ENCODE measurements around the gene HSH2D. TPM values are rescaled to one million over a fixed set of nuclear protein-coding genes. Genes with fewer than 3 reads are reported as not detected.
"Not testable (repeated sequence)": the region's sequence is repeated elsewhere in the genome, so short reads cannot be mapped to it uniquely, and the experiment has no call there.

Gene HSH2D
- 10 to 100 TPM; 32.7 to 39.3 TPM for total RNA-seq

- H3K27ac Mint-ChIP-seq = peak within 1 kb of the TSS; percentile 97
- no peaks in the 10 kb centered on the region for H3K9me3 Mint-ChIP-seq
- no peaks in the 10 kb centered on the region for H3K27me3 Mint-ChIP-seq
- peaks cover 23% of the 10 kb centered on the region for H3K36me3 Mint-ChIP-seq (ENCODE audit: low read depth)
- peak; percentile 99 for ATAC-seq (replicated peaks)
- H3K4me1 Mint-ChIP-seq = peaks cover 24% of the 10 kb centered on the region
- H3K4me3 Mint-ChIP-seq = peak within 1 kb of the TSS; percentile 99
Measured at GRCh38 chr19:16143399-16144215, at the start of gene HSH2D. HSH2D (plus strand) TSS chr19:16143685; CDS start chr19:16148751, 5,066 bp downstream.

DNA sequence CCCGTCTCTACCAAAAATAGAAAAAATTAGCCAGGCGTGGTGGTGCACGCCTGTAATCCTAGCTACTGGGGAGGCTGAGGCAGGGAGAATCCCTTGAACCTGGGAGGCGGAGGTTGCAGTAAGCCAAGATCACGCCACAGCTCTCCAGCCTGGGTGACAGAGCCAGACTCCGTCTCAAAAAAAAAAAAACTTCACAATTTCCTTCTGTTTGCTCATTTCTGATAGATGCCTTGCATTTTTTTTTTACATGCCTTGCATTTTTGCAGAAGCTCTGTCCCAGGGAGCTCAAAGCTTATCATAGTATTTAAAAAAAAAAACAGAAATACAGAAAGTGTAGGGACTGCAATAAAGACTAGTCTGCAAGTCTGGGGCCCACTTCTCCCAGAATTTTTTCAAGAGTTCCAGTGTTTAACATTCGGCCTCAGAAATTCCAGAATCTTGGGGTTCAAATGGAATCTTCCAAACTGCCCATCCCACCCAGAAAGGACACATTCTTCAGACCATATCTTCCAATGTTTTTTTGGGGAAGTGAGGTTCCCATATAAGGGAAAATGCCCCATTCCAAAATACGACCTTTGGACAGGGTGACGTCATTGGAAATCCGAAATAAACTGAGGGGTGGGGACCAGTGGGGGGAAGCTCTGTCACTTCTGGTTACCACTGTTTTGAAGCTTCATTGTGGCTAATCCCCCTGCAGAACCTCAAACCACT is 49.0 kb upstream of the HSH2D start:
- no peak for ATAC-seq (replicated peaks)
- Mint-ChIP-seq H3K4me1 (peaks cover 8% of the 10 kb centered on the region), H3K36me3 (ENCODE audit: low read depth) (peaks cover 100% of the 10 kb centered on the region), H3K27me3 (no peaks in the 10 kb centered on the region), H3K9me3 (no peaks in the 10 kb centered on the region), H3K27ac (peak overlapping the region; percentile 78), H3K4me3 (peak overlapping the region; percentile 55)

DNA sequence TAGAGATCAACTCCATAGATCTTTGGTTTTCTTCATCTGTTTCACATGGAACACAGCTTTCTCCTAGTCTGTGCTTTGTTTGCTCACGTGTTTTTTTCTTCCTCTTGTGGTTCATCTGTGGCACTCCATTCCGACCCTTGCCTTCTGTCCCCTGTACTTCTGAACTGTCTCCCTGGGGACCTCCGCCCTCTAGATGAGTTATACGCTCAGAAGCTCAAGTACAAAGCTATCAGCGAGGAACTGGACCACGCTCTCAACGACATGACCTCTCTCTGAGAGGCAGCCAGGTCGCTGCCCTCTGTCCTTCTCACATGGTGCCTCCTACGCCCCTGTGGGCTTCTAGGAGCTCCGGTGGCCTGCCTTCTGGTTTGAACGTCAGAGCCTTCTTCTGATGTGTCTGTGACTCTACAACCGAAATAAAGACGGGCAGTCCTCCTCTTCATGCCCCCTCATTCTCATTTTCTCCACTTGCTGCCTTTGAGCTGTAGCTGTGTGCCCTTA is 48.4 kb upstream of the HSH2D start:
- no peaks in the 10 kb centered on the region for H3K9me3 Mint-ChIP-seq
- H3K36me3 Mint-ChIP-seq (ENCODE audit: low read depth) = peaks cover 100% of the 10 kb centered on the region
- H3K4me3 Mint-ChIP-seq = peak overlapping the region; percentile 55
- H3K27me3 Mint-ChIP-seq = no peaks in the 10 kb centered on the region
- peak overlapping the region; percentile 78 for H3K27ac Mint-ChIP-seq
- ATAC-seq (replicated peaks) = peak; percentile 85
- peaks cover 8% of the 10 kb centered on the region for H3K4me1 Mint-ChIP-seq

- H3K27ac Mint-ChIP-seq = peak overlapping the region; percentile 58
- H3K9me3 Mint-ChIP-seq = no peaks in the 10 kb centered on the region
- H3K4me3 Mint-ChIP-seq = peak overlapping the region; percentile 27
- no peaks in the 10 kb centered on the region for H3K27me3 Mint-ChIP-seq
- ATAC-seq (replicated peaks) = no peak
- H3K4me1 Mint-ChIP-seq = peaks cover 8% of the 10 kb centered on the region
- H3K36me3 Mint-ChIP-seq (ENCODE audit: low read depth) = peaks cover 100% of the 10 kb centered on the region
Measured at GRCh38 chr19:16096280-16096855, 47.1 kb upstream of the HSH2D start.

- Mint-ChIP-seq H3K4me1 (peaks cover 8% of the 10 kb centered on the region), H3K27ac (peak overlapping the region; percentile 69), H3K36me3 (ENCODE audit: low read depth) (peaks cover 100% of the 10 kb centered on the region)
Measured at GRCh38 chr19:16098416-16098768, 45.1 kb upstream of the HSH2D start.

DNA sequence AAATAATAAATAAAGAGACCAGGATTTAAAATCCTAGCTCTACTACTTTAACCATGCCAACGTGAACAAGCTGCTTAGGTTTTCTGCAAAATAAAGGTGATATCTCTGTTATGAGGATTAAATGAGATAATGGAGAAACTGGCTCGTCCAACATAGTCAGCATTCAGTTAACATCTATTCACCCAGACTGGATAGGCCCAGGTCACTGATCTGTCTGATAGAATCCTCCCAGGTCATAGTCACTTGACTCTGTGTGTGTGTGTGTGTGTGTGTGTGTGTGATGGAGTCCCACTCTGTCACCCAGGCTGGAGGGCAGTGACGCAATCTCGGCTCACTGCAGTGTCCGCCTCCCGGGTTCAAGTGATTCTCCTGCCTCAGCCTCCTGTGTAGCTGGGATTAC is 44.7 kb upstream of the HSH2D start:
- Mint-ChIP-seq H3K36me3 (ENCODE audit: low read depth) (peaks cover 100% of the 10 kb centered on the region), H3K27me3 (no peaks in the 10 kb centered on the region), H3K27ac (no peak overlapping the region), H3K4me3 (no peak overlapping the region), H3K9me3 (no peaks in the 10 kb centered on the region), H3K4me1 (peaks cover 8% of the 10 kb centered on the region)
- no peak for ATAC-seq (replicated peaks)

More at GRCh38 chr19:16098416-16098768, 45.1 kb upstream of the HSH2D start:
- Mint-ChIP-seq H3K4me3 (no peak overlapping the region), H3K9me3 (no peaks in the 10 kb centered on the region), H3K27me3 (no peaks in the 10 kb centered on the region)
- ATAC-seq (replicated peaks) = no peak

- not testable (repeated sequence) for ATAC-seq (replicated peaks); H3K4me3 Mint-ChIP-seq; H3K27me3 Mint-ChIP-seq; H3K9me3 Mint-ChIP-seq; H3K4me1 Mint-ChIP-seq
- Mint-ChIP-seq H3K36me3 (ENCODE audit: low read depth) (peaks cover 99% of the 10 kb centered on the region), H3K27ac (peak overlapping the region; percentile 56)
Measured at GRCh38 chr19:16099314-16099965, 44.0 kb upstream of the HSH2D start.

DNA sequence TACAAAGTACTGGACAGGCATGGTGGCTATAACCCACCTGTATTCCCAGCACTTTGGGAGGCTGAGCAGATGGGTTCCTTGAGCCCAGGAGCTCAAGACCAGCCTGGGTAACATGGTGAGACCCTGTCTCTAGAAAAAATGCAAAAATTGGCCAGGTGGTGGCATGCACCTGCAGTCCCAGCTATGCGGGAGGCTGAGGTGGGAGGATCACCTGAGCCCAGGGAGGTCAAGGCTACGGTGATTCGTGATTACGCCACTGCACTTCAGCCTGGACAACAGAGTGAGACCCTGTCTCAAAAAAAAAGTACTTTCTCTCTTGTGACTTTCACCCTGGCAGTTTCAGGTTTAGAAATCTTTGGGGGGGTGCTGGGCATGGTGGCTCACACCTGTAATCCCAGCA is 43.0 kb upstream of the HSH2D start:
- peaks cover 98% of the 10 kb centered on the region for H3K36me3 Mint-ChIP-seq (ENCODE audit: low read depth)
- H3K4me3 Mint-ChIP-seq = no peak overlapping the region
- no peak overlapping the region for H3K27ac Mint-ChIP-seq
- H3K4me1 Mint-ChIP-seq = peaks cover under 1% of the 10 kb centered on the region
- ATAC-seq (replicated peaks) = no peak
- no peaks in the 10 kb centered on the region for H3K9me3 Mint-ChIP-seq
- H3K27me3 Mint-ChIP-seq = no peaks in the 10 kb centered on the region

GRCh38 chr19:16104722-16105121 is 38.8 kb upstream of the HSH2D start:
- Mint-ChIP-seq H3K27me3 (no peaks in the 10 kb centered on the region), H3K4me3 (no peak overlapping the region), H3K9me3 (no peaks in the 10 kb centered on the region), H3K36me3 (ENCODE audit: low read depth) (peaks cover 56% of the 10 kb centered on the region), H3K27ac (no peak overlapping the region), H3K4me1 (no peaks in the 10 kb centered on the region)
- ATAC-seq (replicated peaks) = no peak

- peak overlapping the region; percentile 44 for H3K27ac Mint-ChIP-seq
- H3K27me3 Mint-ChIP-seq = no peaks in the 10 kb centered on the region
- H3K36me3 Mint-ChIP-seq (ENCODE audit: low read depth) = peaks cover 44% of the 10 kb centered on the region
- no peak overlapping the region for H3K4me3 Mint-ChIP-seq
- no peaks in the 10 kb centered on the region for H3K4me1 Mint-ChIP-seq
- peak; percentile 62 for ATAC-seq (replicated peaks)
- H3K9me3 Mint-ChIP-seq = no peaks in the 10 kb centered on the region
Measured at GRCh38 chr19:16106121-16106520, 37.4 kb upstream of the HSH2D start.

GRCh38 chr19:16111160-16111908 is 32.2 kb upstream of the HSH2D start, which contains the start of gene RAB8A:
RAB8A (plus strand) TSS chr19:16111889; CDS start chr19:16111902, 13 bp downstream.
- peak within 1 kb of the TSS; percentile 94 for H3K27ac Mint-ChIP-seq
- H3K36me3 Mint-ChIP-seq (ENCODE audit: low read depth) = peaks cover 46% of the 10 kb centered on the region
- H3K9me3 Mint-ChIP-seq = no peaks in the 10 kb centered on the region
- ATAC-seq (replicated peaks) = peak; percentile 94
- peaks cover 6% of the 10 kb centered on the region for H3K4me1 Mint-ChIP-seq
- no peaks in the 10 kb centered on the region for H3K27me3 Mint-ChIP-seq
- peak within 1 kb of the TSS; percentile 92 for H3K4me3 Mint-ChIP-seq

DNA sequence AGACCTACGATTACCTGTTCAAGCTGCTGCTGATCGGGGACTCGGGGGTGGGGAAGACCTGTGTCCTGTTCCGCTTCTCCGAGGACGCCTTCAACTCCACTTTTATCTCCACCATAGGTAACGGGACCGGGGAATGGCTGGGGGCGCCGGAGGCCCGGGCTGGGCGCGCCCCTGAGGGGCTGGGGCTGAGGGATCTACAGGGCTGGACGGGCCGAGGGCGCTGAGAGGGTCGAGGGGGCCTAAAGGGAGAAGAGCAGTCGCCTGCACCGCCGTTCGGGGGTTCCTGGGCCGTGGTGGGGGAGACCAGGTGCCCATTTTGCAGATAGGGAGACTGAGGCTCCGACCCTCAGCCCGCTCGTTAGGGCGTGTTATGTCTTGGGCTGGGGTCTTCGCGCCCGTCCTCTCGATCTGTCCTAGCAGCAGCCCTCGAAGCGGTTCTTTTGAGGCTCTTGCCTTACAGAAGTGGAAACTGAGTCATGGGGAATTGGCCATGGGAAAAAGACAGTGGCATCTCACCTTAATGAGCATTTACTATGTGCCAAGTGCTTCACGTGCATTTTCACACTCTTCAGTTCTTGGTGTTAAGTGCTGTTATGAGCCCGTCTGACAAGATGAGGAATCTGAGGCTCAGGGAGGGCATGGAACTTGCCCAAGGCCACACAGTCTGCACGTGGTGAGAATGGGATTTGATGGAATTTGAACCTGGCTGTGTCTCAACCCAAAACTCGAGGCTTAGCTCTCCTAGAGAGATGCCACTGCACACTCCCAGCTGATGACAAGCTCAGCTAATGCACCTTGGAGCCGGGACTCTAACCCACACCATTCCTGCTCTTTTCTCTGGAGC is 31.4 kb upstream of the HSH2D start:
- peaks cover 10% of the 10 kb centered on the region for H3K4me1 Mint-ChIP-seq
- peaks cover 50% of the 10 kb centered on the region for H3K36me3 Mint-ChIP-seq (ENCODE audit: low read depth)
- no peaks in the 10 kb centered on the region for H3K9me3 Mint-ChIP-seq
- H3K4me3 Mint-ChIP-seq = peak overlapping the region; percentile 92
- H3K27ac Mint-ChIP-seq = peak overlapping the region; percentile 94
- no peak for ATAC-seq (replicated peaks)
- H3K27me3 Mint-ChIP-seq = no peaks in the 10 kb centered on the region

- Mint-ChIP-seq H3K9me3 (no peaks in the 10 kb centered on the region), H3K4me3 (peak overlapping the region; percentile 92), H3K27me3 (no peaks in the 10 kb centered on the region), H3K4me1 (peaks cover 17% of the 10 kb centered on the region), H3K36me3 (ENCODE audit: low read depth) (peaks cover 57% of the 10 kb centered on the region), H3K27ac (peak overlapping the region; percentile 94)
- no peak for ATAC-seq (replicated peaks)
Measured at GRCh38 chr19:16112778-16113177, 30.7 kb upstream of the HSH2D start.
